Measurements from ENCODE around the gene TRPM2. TPM values are rescaled to one million over a fixed set of nuclear protein-coding genes. Genes with fewer than 3 reads are reported as not detected.
"Not testable (repeated sequence)": the region's sequence is repeated elsewhere in the genome, so short reads cannot be mapped to it uniquely, and the experiment has no call there.

The TRPM2 gene
- total and polyA plus RNA-seq, 2 of the 4 experiments (the other 2 are of a cell fraction), result not detected

DNA sequence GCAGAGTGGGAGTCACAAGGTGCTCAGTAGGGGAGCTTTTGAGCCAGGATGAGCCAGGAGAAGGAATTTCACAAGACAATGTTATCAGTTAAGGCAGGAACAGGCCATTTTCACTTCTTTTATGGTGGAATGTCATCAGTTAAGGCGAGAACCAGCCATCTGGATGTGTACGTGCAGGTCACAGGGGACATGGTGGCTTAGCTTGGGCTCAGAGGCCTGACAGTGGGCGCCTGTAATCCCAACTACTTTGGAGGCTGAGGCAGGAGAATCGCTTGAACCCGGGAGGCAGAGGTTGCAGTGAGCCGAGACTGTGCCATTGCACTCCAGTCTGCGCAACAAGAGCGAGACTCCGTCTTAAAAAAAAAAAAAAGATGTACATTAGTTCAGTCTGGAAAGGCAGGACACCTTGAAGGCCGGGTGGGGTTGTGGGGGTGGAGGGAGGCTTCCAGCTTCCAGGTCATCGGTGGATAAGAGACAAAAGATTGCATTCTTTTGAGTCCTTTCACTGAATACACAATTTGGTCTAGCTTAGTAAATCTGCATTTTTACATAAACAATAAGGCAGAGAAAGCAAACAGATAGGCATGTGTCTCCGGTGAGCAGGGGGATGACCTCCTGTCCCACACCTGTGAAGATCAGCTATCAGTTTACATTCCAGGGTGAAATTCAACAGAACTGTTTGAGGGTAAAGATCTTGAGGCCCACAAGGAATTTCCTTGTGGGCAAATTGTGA lies 11.5 kb upstream of the TRPM2 start:
- WGBS, 2 experiments (ENCODE audit: extremely low coverage in 2 of 2, insufficient read length in 1 of 2), result 65% methylated on average over 9 of the region's 12 CpGs; no CpG with 5 or more reads in 1 of the 2 experiments
- H2BK20ac ChIP-seq (ENCODE audit: low read depth, low read length); H3K4me1 ChIP-seq (ENCODE audit: control insufficient read depth, insufficient read depth, low read length); H2AK9ac ChIP-seq (replicated peaks; ENCODE audit: low read depth, low read length, poor library complexity); ATAC-seq (ENCODE audit: low read depth); H3K23ac ChIP-seq (ENCODE audit: low read depth, low read length); H2AK5ac ChIP-seq (ENCODE audit: low read depth, low read length); H3K79me1 ChIP-seq (ENCODE audit: low read depth in 1 of 2, low read length in 2 of 2); H2BK15ac ChIP-seq (ENCODE audit: low read depth, low read length); intact Hi-C loops (cut with micrococcal nuclease); H3K27ac ChIP-seq (ENCODE audit: insufficient read depth, low read length); DNase-seq; BruUV-seq (replicated peaks); H3K9me3 ChIP-seq (ENCODE audit: control insufficient read depth, insufficient read depth, low read length); H3K4me3 ChIP-seq (ENCODE audit: insufficient read depth, low read depth, low read length); H4K8ac ChIP-seq (ENCODE audit: low read depth in 2 of 2, low read length in 2 of 2); H3K9ac ChIP-seq (ENCODE audit: low read depth, low read length); H4K91ac ChIP-seq (ENCODE audit: insufficient read depth, low read depth, low read length); CTCF ChIA-PET; H3K56ac ChIP-seq (ENCODE audit: extremely low read depth, insufficient read depth, low read length); H4K5ac ChIP-seq (ENCODE audit: low read depth, low read length); H3K9me1 ChIP-seq (ENCODE audit: insufficient read depth, low read length); H3K18ac ChIP-seq (ENCODE audit: low read depth, low read length); H2BK120ac ChIP-seq (ENCODE audit: low read depth, low read length); POLR2A ChIA-PET (ENCODE audit: unreplicated experiment); H2AFZ ChIP-seq (replicated peaks; ENCODE audit: low read length, poor library complexity); in situ Hi-C loops (cut with MboI; ENCODE audit: low sequenced_read_pairs); H3K4ac ChIP-seq (ENCODE audit: low read depth, low read length); dilution Hi-C loops (cut with HindIII; ENCODE audit: low sequenced_read_pairs, unreplicated experiment); H2BK5ac ChIP-seq (ENCODE audit: low read depth, low read length, poor library complexity, severe bottlenecking); H3K4me2 ChIP-seq (ENCODE audit: low read depth, low read length); H3K14ac ChIP-seq (replicated peaks; ENCODE audit: low read depth, low read length); H4K20me1 ChIP-seq (ENCODE audit: insufficient read depth, low read length); H3K36me3 ChIP-seq (ENCODE audit: control insufficient read depth, insufficient read depth, low read length): not testable (repeated sequence)
- peaks cover 10% of the 10 kb centered on the region for H3K27me3 ChIP-seq (ENCODE audit: control insufficient read depth, insufficient read depth, low read length)

DNA sequence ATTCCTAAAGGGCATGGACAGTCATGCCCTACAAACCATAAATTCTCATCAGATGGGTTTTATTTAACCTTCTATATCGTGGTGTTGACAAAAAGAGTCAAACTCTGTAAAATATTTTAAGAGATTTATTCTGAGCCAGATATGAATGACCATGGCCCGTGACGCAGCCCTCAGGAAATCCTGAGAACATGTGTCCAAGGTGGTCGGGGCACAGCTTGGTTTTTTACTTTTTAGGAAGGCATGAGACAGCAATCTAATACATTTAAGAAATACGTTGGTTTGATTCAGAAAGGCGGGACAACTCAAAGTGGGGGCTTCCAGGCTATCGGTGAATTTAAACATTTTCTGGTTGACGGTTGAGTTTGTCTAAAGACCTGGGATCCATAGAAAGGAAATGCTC lies 10.4 kb upstream of the TRPM2 start:
- H3K18ac ChIP-seq (ENCODE audit: low read depth, low read length); H3K9ac ChIP-seq (ENCODE audit: low read depth, low read length); in situ Hi-C loops (cut with MboI; ENCODE audit: low sequenced_read_pairs); H2BK120ac ChIP-seq (ENCODE audit: low read depth, low read length); intact Hi-C loops (cut with micrococcal nuclease); BruUV-seq (replicated peaks); H3K9me3 ChIP-seq (ENCODE audit: control insufficient read depth, insufficient read depth, low read length); H4K5ac ChIP-seq (ENCODE audit: low read depth, low read length); H3K56ac ChIP-seq (ENCODE audit: extremely low read depth, insufficient read depth, low read length); POLR2A ChIA-PET (ENCODE audit: unreplicated experiment); H3K27ac ChIP-seq (ENCODE audit: insufficient read depth, low read length); H2BK5ac ChIP-seq (ENCODE audit: low read depth, low read length, poor library complexity, severe bottlenecking); H4K20me1 ChIP-seq (ENCODE audit: insufficient read depth, low read length); H2BK20ac ChIP-seq (ENCODE audit: low read depth, low read length); H4K8ac ChIP-seq (ENCODE audit: low read depth in 2 of 2, low read length in 2 of 2); ATAC-seq (ENCODE audit: low read depth); H3K4me1 ChIP-seq (ENCODE audit: control insufficient read depth, insufficient read depth, low read length); H3K4me2 ChIP-seq (ENCODE audit: low read depth, low read length); DNase-seq; H3K4me3 ChIP-seq (ENCODE audit: insufficient read depth, low read depth, low read length); H2BK15ac ChIP-seq (ENCODE audit: low read depth, low read length); H3K79me1 ChIP-seq (ENCODE audit: low read depth in 1 of 2, low read length in 2 of 2); H4K91ac ChIP-seq (ENCODE audit: insufficient read depth, low read depth, low read length); H3K23ac ChIP-seq (ENCODE audit: low read depth, low read length); H2AK9ac ChIP-seq (replicated peaks; ENCODE audit: low read depth, low read length, poor library complexity); CTCF ChIA-PET; H3K9me1 ChIP-seq (ENCODE audit: insufficient read depth, low read length); H3K14ac ChIP-seq (replicated peaks; ENCODE audit: low read depth, low read length); H3K36me3 ChIP-seq (ENCODE audit: control insufficient read depth, insufficient read depth, low read length); H2AK5ac ChIP-seq (ENCODE audit: low read depth, low read length); dilution Hi-C loops (cut with HindIII; ENCODE audit: low sequenced_read_pairs, unreplicated experiment); H2AFZ ChIP-seq (replicated peaks; ENCODE audit: low read length, poor library complexity); H3K4ac ChIP-seq (ENCODE audit: low read depth, low read length): not testable (repeated sequence)
- WGBS, 2 experiments (ENCODE audit: extremely low coverage in 2 of 2, insufficient read length in 1 of 2), result 78% methylated on average over 7 of the region's 8 CpGs; no CpG with 5 or more reads in 1 of the 2 experiments
- peaks cover 17% of the 10 kb centered on the region for H3K27me3 ChIP-seq (ENCODE audit: control insufficient read depth, insufficient read depth, low read length)

All from IMR-90 (cell line).